ENCODE data around the gene RAB3GAP1. TPM values are rescaled to one million over a fixed set of nuclear protein-coding genes. Genes with fewer than 3 reads are reported as not detected.

RAB3GAP1 gene
- total RNA-seq, 2 donors from 2014 or later, result 32.8 to 43.8 TPM

- no peak for DNase-seq
- Mint-ChIP-seq H3K4me1 (peaks cover 9% of the 10 kb centered on the region), H3K27ac (no peak overlapping the region), H3K27me3 (no peaks in the 10 kb centered on the region), H3K4me3 (no peak overlapping the region), H3K36me3 (ENCODE audit: low read depth) (peaks cover 13% of the 10 kb centered on the region)
- no peaks in the 10 kb centered on the region for H3K9me3 ChIP-seq (ENCODE audit: control insufficient read depth, low read length, poor library complexity, severe bottlenecking)
- no peak for ATAC-seq
Measured at GRCh38 chr2:135167273-135167672, 115.2 kb downstream of the RAB3GAP1 start.

GRCh38 chr2:135168204-135168856 lies 116.2 kb downstream of the RAB3GAP1 start:
- H3K36me3 Mint-ChIP-seq (ENCODE audit: low read depth), result peaks cover 18% of the 10 kb centered on the region
- DNase-seq, result no peak
- no peaks in the 10 kb centered on the region for H3K9me3 ChIP-seq (ENCODE audit: control insufficient read depth, low read length, poor library complexity, severe bottlenecking)
- no peak overlapping the region for H3K4me3 Mint-ChIP-seq
- ATAC-seq, result no peak
- peaks cover 9% of the 10 kb centered on the region for H3K4me1 Mint-ChIP-seq
- H3K27me3 Mint-ChIP-seq, result no peaks in the 10 kb centered on the region
- H3K27ac Mint-ChIP-seq, result peak overlapping the region; percentile 82

- Mint-ChIP-seq H3K4me3 (no peak overlapping the region), H3K27me3 (no peaks in the 10 kb centered on the region), H3K27ac (no peak overlapping the region), H3K36me3 (ENCODE audit: low read depth) (peaks cover 22% of the 10 kb centered on the region), H3K4me1 (peaks cover 9% of the 10 kb centered on the region)
- DNase-seq (no peak), ATAC-seq (no peak)
- no peaks in the 10 kb centered on the region for H3K9me3 ChIP-seq (ENCODE audit: control insufficient read depth, low read length, poor library complexity, severe bottlenecking)
Measured at GRCh38 chr2:135169900-135170753, 118.0 kb downstream of the RAB3GAP1 start.

- H3K4me1 Mint-ChIP-seq, result peaks cover 4% of the 10 kb centered on the region
Measured at GRCh38 chr2:135174049-135174809, 122.1 kb downstream of the RAB3GAP1 start.

GRCh38 chr2:135174810-135175093 lies 122.7 kb downstream of the RAB3GAP1 start:
- Mint-ChIP-seq H3K4me3 (no peak overlapping the region), H3K4me1 (peaks cover 5% of the 10 kb centered on the region), H3K36me3 (ENCODE audit: low read depth) (peaks cover 24% of the 10 kb centered on the region), H3K27ac (peak overlapping the region; percentile 21), H3K27me3 (no peaks in the 10 kb centered on the region)
- ATAC-seq (no peak), DNase-seq (no peak)
- H3K9me3 ChIP-seq (ENCODE audit: control insufficient read depth, low read length, poor library complexity, severe bottlenecking), result no peaks in the 10 kb centered on the region

More at GRCh38 chr2:135174049-135174809, 122.1 kb downstream of the RAB3GAP1 start:
- H3K9me3 ChIP-seq (ENCODE audit: control insufficient read depth, low read length, poor library complexity, severe bottlenecking), result no peaks in the 10 kb centered on the region
- DNase-seq, result no peak
- H3K4me3 Mint-ChIP-seq, result no peak overlapping the region
- peaks cover 21% of the 10 kb centered on the region for H3K36me3 Mint-ChIP-seq (ENCODE audit: low read depth)
- ATAC-seq, result no peak
- no peaks in the 10 kb centered on the region for H3K27me3 Mint-ChIP-seq
- peak overlapping the region; percentile 21 for H3K27ac Mint-ChIP-seq

- Mint-ChIP-seq H3K27ac (no peak overlapping the region), H3K4me3 (no peak overlapping the region), H3K4me1 (peaks cover 2% of the 10 kb centered on the region), H3K36me3 (ENCODE audit: low read depth) (peaks cover 24% of the 10 kb centered on the region), H3K27me3 (no peaks in the 10 kb centered on the region)
- ATAC-seq (no peak), DNase-seq (no peak)
- no peaks in the 10 kb centered on the region for H3K9me3 ChIP-seq (ENCODE audit: control insufficient read depth, low read length, poor library complexity, severe bottlenecking)
Measured at GRCh38 chr2:135175177-135175576, 123.1 kb downstream of the RAB3GAP1 start.

- no peak for ATAC-seq
- no peak for DNase-seq
- peaks cover 7% of the 10 kb centered on the region for H3K36me3 Mint-ChIP-seq (ENCODE audit: low read depth)
- no peak overlapping the region for H3K4me3 Mint-ChIP-seq
- H3K27me3 Mint-ChIP-seq, result no peaks in the 10 kb centered on the region
- no peaks in the 10 kb centered on the region for H3K9me3 ChIP-seq (ENCODE audit: control insufficient read depth, low read length, poor library complexity, severe bottlenecking)
- no peak overlapping the region for H3K27ac Mint-ChIP-seq
- peaks cover 2% of the 10 kb centered on the region for H3K4me1 Mint-ChIP-seq
Measured at GRCh38 chr2:135179689-135180088, 127.6 kb downstream of the RAB3GAP1 start.

- H3K27ac Mint-ChIP-seq, result no peak overlapping the region
Measured at GRCh38 chr2:135182190-135182589, 130.1 kb downstream of the RAB3GAP1 start.

GRCh38 chr2:135182601-135183000 lies 130.5 kb downstream of the RAB3GAP1 start:
- Mint-ChIP-seq H3K36me3 (ENCODE audit: low read depth) (peaks cover 3% of the 10 kb centered on the region), H3K4me1 (peaks cover 2% of the 10 kb centered on the region), H3K27ac (no peak overlapping the region), H3K4me3 (no peak overlapping the region), H3K27me3 (no peaks in the 10 kb centered on the region)
- DNase-seq (no peak), ATAC-seq (no peak)
- no peaks in the 10 kb centered on the region for H3K9me3 ChIP-seq (ENCODE audit: control insufficient read depth, low read length, poor library complexity, severe bottlenecking)

More at GRCh38 chr2:135182190-135182589, 130.1 kb downstream of the RAB3GAP1 start:
- H3K36me3 Mint-ChIP-seq (ENCODE audit: low read depth), result peaks cover 3% of the 10 kb centered on the region
- H3K27me3 Mint-ChIP-seq, result no peaks in the 10 kb centered on the region
- H3K9me3 ChIP-seq (ENCODE audit: control insufficient read depth, low read length, poor library complexity, severe bottlenecking), result no peaks in the 10 kb centered on the region
- no peak for ATAC-seq
- H3K4me1 Mint-ChIP-seq, result peaks cover 2% of the 10 kb centered on the region
- H3K4me3 Mint-ChIP-seq, result no peak overlapping the region
- DNase-seq, result no peak

- no peaks in the 10 kb centered on the region for H3K27me3 Mint-ChIP-seq
- H3K4me3 Mint-ChIP-seq, result no peak overlapping the region
- H3K36me3 Mint-ChIP-seq (ENCODE audit: low read depth), result peaks cover 3% of the 10 kb centered on the region
- peaks cover 2% of the 10 kb centered on the region for H3K4me1 Mint-ChIP-seq
- DNase-seq, result no peak
- no peaks in the 10 kb centered on the region for H3K9me3 ChIP-seq (ENCODE audit: control insufficient read depth, low read length, poor library complexity, severe bottlenecking)
- H3K27ac Mint-ChIP-seq, result no peak overlapping the region
- ATAC-seq, result no peak
Measured at GRCh38 chr2:135183822-135184221, 131.7 kb downstream of the RAB3GAP1 start.

- Mint-ChIP-seq H3K27ac (no peak overlapping the region), H3K4me3 (no peak overlapping the region), H3K4me1 (no peaks in the 10 kb centered on the region), H3K27me3 (no peaks in the 10 kb centered on the region), H3K36me3 (ENCODE audit: low read depth) (no peaks in the 10 kb centered on the region)
- no peak for ATAC-seq
- DNase-seq, result no peak
- H3K9me3 ChIP-seq (ENCODE audit: control insufficient read depth, low read length, poor library complexity, severe bottlenecking), result peaks cover 4% of the 10 kb centered on the region
Measured at GRCh38 chr2:135186054-135186453, 134.0 kb downstream of the RAB3GAP1 start.

GRCh38 chr2:135187270-135187669 lies 135.2 kb downstream of the RAB3GAP1 start:
- ATAC-seq (no peak), DNase-seq (no peak)
- no peaks in the 10 kb centered on the region for H3K27me3 Mint-ChIP-seq
- H3K9me3 ChIP-seq (ENCODE audit: control insufficient read depth, low read length, poor library complexity, severe bottlenecking), result peaks cover 4% of the 10 kb centered on the region
- H3K27ac Mint-ChIP-seq, result no peak overlapping the region
- no peaks in the 10 kb centered on the region for H3K4me1 Mint-ChIP-seq
- H3K36me3 Mint-ChIP-seq (ENCODE audit: low read depth), result no peaks in the 10 kb centered on the region
- no peak overlapping the region for H3K4me3 Mint-ChIP-seq

GRCh38 chr2:135189148-135189547 lies 137.1 kb downstream of the RAB3GAP1 start:
- no peak overlapping the region for H3K27ac Mint-ChIP-seq
- no peak overlapping the region for H3K4me3 Mint-ChIP-seq
- H3K4me1 Mint-ChIP-seq, result no peaks in the 10 kb centered on the region
- no peaks in the 10 kb centered on the region for H3K36me3 Mint-ChIP-seq (ENCODE audit: low read depth)
- DNase-seq (no peak), ATAC-seq (no peak)
- peaks cover 4% of the 10 kb centered on the region for H3K9me3 ChIP-seq (ENCODE audit: control insufficient read depth, low read length, poor library complexity, severe bottlenecking)
- H3K27me3 Mint-ChIP-seq, result no peaks in the 10 kb centered on the region

Data from T-helper 17 cell (primary cell).